ENCODE data around the gene ALPI.
"Not testable (repeated sequence)": the region's sequence is repeated elsewhere in the genome, so short reads cannot be mapped to it uniquely, and the experiment has no call there.

GRCh38 chr2:232441922-232442321 lies 14.0 kb upstream of the ALPI start:
- TF ChIP-seq CTCF, EP300, POLR2AphosphoS5 (IDR thresholded peaks at IDR 0.05): not testable (repeated sequence)

All from esophagus muscularis mucosa (tissue), 4 donors.